T-helper 2 cell treated with Interferon-gamma antibody and Interleukin-4, amounts not matched to agents 5 μg/mL and 100 μg/mL, for 36 hours (primary cell): Measurements from ENCODE around the gene HERPUD1.
"Not testable (repeated sequence)": the region's sequence is repeated elsewhere in the genome, so short reads cannot be mapped to it uniquely, and the experiment has no call there.

Experiments used
- DNase-seq: peaks from one replicate; pipeline ENCODE4 v3.0.0; 2021; ENCODE audit warnings: low spot score
- H3K27ac Mint-ChIP-seq: one replicate; pipeline ENCODE4 v1.8.0; 2021; ENCODE audit warnings: mild to moderate bottlenecking, mixed read lengths
- H3K27me3 Mint-ChIP-seq: one replicate; pipeline ENCODE4 v1.8.0; 2021; ENCODE audit warnings: low read depth, mixed read lengths
- H3K36me3 Mint-ChIP-seq: one replicate; pipeline ENCODE4 v1.8.0; 2021; ENCODE audit warnings: low read depth, mixed read lengths
- H3K4me1 Mint-ChIP-seq: one replicate; pipeline ENCODE4 v1.8.0; 2021; ENCODE audit warnings: low read depth, mixed read lengths
- H3K4me3 Mint-ChIP-seq: one replicate; pipeline ENCODE4 v1.8.0; 2022; ENCODE audit warnings: mild to moderate bottlenecking, moderate library complexity, mixed read lengths
- H3K9me3 Mint-ChIP-seq: one replicate; pipeline ENCODE4 v1.8.0; 2021; ENCODE audit warnings: mixed read lengths

The HERPUD1 gene

DNA sequence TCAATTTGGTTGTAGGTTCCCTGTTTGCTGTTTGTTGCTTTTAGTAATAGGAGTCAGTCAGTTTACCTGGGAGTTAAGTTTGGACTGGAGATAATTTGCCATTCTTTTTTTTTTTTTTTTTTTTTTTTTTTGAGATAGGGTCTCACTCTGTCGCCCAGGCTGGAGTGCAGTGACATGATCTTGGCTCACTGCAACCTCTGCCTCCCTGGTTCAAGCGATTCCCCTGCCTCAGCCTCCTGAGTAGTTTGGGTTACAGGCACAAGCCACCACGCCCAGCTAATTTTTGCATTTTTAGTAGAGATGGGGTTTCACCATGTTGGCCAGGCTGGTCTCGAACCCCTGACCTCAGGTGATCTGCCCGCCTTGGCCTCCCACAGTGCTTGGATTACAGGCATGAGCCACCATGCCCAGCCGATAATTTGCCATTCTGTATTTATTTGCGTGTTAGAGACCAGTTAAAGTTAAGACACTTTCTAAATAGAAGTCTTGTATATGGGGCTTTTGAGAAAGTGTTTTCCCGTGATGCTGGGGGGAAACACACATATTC lies 2.7 kb downstream of the HERPUD1 start:
- DNase-seq, H3K9me3 Mint-ChIP-seq, H3K27me3 Mint-ChIP-seq: not testable (repeated sequence)
- peaks cover 67% of the 10 kb centered on the region for H3K36me3 Mint-ChIP-seq
- peaks cover 53% of the 10 kb centered on the region for H3K4me1 Mint-ChIP-seq
- H3K4me3 Mint-ChIP-seq, result peak overlapping the region; percentile 99
- H3K27ac Mint-ChIP-seq, result peak overlapping the region; percentile 79

DNA sequence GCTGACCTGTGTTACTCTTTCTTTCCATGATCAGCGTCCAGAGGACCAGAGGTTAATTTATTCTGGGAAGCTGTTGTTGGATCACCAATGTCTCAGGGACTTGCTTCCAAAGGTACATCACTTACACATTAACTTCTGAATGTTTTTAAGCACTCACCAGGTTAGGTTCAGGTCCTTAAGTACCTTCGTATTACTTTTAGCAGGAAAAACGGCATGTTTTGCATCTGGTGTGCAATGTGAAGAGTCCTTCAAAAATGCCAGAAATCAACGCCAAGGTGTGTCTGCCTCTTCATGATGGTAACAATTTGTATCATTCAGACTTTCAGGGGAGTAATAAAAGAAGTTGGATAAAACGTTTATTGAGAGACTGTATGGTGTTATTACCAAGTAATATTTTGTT lies 3.3 kb downstream of the HERPUD1 start:
- Mint-ChIP-seq H3K27ac (peak overlapping the region; percentile 54), H3K9me3 (no peaks in the 10 kb centered on the region), H3K36me3 (peaks cover 72% of the 10 kb centered on the region), H3K4me3 (peak overlapping the region; percentile 99), H3K4me1 (peaks cover 59% of the 10 kb centered on the region), H3K27me3 (no peaks in the 10 kb centered on the region)
- DNase-seq, result no peak

DNA sequence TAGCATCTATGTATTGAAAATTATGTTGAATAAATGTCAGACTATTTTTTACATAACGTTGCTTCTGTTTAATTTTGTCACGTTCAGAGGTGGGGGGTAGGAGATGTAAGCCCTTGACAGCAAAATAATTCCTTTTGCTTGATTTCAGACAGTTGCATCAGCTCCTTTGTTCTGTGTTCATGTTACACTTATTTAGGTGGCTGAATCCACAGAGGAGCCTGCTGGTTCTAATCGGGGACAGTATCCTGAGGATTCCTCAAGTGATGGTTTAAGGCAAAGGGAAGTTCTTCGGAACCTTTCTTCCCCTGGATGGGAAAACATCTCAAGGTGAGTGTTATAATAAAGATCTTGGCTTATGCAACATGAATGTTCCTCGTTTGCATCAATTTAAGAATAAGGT lies 4.5 kb downstream of the HERPUD1 start:
- Mint-ChIP-seq H3K4me1 (peaks cover 58% of the 10 kb centered on the region), H3K27me3 (no peaks in the 10 kb centered on the region), H3K9me3 (no peaks in the 10 kb centered on the region), H3K27ac (peak overlapping the region; percentile 47), H3K4me3 (peak overlapping the region; percentile 99), H3K36me3 (peaks cover 81% of the 10 kb centered on the region)
- DNase-seq, result no peak

DNA sequence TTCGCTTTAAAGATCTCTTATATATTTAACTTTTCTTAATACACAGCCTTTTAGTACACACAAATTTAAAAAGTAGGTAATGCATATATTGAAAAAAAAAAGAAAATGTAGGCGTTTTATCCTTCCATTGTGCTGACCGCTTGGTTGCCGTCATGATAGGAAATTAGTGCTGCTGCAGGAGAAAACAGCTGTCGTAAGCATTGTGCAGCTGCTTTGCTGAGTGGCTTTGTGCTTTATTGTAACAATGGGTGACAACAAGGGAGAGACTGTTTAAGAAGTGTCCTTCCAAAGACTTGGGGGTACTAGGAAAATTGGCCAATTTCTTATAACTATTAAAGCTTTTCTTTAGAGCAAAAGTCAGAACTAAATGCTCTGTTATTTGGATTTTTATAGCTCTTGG lies 5.0 kb downstream of the HERPUD1 start:
- Mint-ChIP-seq H3K9me3 (no peaks in the 10 kb centered on the region), H3K36me3 (peaks cover 85% of the 10 kb centered on the region), H3K4me1 (peaks cover 60% of the 10 kb centered on the region), H3K27ac (no peak overlapping the region), H3K4me3 (peak overlapping the region; percentile 99), H3K27me3 (no peaks in the 10 kb centered on the region)
- no peak for DNase-seq

DNA sequence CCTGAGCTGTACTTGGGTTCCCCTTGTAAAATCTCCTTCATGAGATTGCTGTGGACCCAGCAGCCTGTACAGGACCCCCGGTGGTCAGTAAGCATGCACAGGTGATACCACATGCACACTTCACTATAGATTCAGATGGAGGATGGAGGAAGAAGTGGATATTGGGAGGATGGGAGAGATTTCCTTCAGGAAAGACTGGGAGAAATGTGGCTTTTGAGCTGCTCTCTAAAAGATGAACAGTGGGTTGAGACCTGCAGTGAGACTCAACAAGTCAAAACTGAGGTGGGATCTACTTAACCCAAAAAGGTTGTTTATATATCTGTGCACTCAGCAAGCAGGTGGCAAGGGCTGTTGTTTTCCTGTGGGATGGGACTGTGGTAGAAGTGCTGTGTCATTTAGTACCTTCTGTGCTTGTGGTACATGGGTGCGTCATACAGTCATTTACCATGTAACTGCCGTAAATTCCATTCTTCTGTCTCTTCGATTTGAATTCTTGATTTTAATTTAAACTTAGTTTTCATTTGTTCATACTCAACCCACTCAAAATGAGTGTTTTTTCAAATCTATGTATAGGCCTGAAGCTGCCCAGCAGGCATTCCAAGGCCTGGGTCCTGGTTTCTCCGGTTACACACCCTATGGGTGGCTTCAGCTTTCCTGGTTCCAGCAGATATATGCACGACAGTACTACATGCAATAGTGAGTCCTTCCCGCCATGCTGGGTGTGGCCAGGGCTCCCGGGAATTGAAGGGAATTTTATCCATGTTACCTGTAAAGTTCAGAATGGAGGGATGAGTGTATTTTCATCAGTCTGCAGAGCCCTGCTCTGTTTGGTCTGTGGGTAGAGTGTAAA lies 6.9 kb downstream of the HERPUD1 start:
- Mint-ChIP-seq H3K4me1 (peaks cover 71% of the 10 kb centered on the region), H3K36me3 (peaks cover 87% of the 10 kb centered on the region), H3K9me3 (no peaks in the 10 kb centered on the region), H3K27ac (peak overlapping the region; percentile 84), H3K27me3 (no peaks in the 10 kb centered on the region), H3K4me3 (peak overlapping the region; percentile 79)
- peak; percentile 71 for DNase-seq

DNA sequence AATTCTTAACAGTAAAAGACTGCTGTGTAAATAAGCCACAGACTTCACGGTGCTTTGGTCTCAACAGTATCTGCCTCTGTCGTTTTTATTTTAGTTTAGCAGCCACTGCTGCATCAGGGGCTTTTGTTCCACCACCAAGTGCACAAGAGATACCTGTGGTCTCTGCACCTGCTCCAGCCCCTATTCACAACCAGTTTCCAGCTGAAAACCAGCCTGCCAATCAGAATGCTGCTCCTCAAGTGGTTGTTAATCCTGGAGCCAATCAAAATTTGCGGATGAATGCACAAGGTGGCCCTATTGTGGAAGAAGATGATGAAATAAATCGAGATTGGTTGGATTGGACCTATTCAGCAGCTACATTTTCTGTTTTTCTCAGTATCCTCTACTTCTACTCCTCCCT lies 7.9 kb downstream of the HERPUD1 start:
- Mint-ChIP-seq H3K4me3 (peak overlapping the region; percentile 79), H3K27ac (peak overlapping the region; percentile 84), H3K9me3 (no peaks in the 10 kb centered on the region), H3K4me1 (peaks cover 65% of the 10 kb centered on the region), H3K36me3 (peaks cover 88% of the 10 kb centered on the region), H3K27me3 (no peaks in the 10 kb centered on the region)
- DNase-seq, result no peak

DNA sequence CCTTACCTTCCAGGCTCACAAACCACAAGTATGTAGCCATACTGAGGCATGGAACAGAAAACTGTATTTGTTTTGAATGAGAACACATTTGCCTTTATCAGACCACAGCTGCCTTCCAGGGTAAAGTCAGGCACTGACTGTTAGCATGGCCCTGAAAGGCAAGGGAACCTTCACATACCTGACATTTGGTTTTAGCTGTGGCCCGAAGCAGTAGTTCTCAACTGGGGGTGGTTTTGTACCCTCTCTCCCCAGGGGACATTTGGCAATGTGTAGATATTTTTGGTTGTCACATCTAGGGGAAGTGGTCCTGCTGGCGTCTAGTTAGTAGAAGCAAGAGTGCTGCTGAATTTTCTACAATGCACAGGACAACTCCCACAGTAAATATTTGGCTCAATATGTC lies 9.2 kb downstream of the HERPUD1 start:
- H3K4me3 Mint-ChIP-seq, result no peak overlapping the region
- H3K36me3 Mint-ChIP-seq, result peaks cover 85% of the 10 kb centered on the region
- no peaks in the 10 kb centered on the region for H3K27me3 Mint-ChIP-seq
- peaks cover 55% of the 10 kb centered on the region for H3K4me1 Mint-ChIP-seq
- no peak for DNase-seq
- H3K27ac Mint-ChIP-seq, result no peak overlapping the region
- no peaks in the 10 kb centered on the region for H3K9me3 Mint-ChIP-seq

DNA sequence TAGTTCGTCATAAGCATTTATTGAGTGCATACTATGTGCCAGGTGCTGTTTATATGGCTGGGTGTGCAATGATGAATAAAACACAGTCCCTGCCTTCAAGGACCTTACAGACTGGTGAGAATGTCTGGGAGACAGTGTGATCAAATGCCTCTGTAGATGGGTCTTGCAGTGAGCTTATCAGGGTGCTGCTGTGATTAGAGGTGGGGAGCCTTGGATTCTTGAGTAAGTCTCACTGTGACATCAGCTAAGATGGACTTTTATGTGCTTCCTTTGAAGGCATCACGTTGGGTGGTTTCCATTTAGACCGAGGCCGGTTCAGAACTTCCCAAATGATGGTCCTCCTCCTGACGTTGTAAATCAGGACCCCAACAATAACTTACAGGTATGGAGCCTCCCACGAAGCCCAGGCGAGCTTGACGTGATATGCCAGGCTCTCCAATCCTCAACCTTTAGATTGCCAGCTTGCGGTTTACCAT lies 10.0 kb downstream of the HERPUD1 start:
- Mint-ChIP-seq H3K4me3 (no peak overlapping the region), H3K27ac (no peak overlapping the region), H3K36me3 (peaks cover 82% of the 10 kb centered on the region), H3K27me3 (no peaks in the 10 kb centered on the region), H3K4me1 (peaks cover 54% of the 10 kb centered on the region), H3K9me3 (no peaks in the 10 kb centered on the region)
- no peak for DNase-seq

DNA sequence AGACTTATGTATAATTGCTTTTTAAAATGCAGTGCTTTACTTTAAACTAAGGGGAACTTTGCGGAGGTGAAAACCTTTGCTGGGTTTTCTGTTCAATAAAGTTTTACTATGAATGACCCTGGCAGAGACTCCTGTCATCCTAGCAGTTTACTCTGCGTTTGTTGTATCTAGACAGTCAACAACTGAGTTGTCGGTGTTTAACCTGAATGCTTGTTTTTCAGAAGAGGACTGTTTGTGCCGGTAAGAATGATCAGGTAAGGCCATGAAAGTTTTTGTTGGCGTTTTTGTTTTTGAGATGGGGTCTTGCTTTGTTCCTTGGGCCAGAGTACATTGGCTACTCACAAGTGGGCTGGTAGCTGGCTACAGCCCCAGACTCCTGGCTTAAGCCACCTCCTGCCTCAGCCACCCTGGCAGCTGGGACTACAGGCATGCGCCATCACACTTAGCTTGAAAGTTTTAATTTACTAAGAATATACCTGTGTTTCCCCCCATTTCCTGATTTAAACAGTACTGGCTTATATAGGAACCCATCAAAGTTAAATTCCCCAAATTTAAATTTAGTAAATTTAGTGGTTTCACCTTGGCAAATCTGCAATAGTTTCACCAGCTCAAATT lies 11.9 kb downstream of the HERPUD1 start:
- H3K36me3 Mint-ChIP-seq, result peaks cover 66% of the 10 kb centered on the region
- no peak for DNase-seq
- H3K27me3 Mint-ChIP-seq, result no peaks in the 10 kb centered on the region
- H3K4me1 Mint-ChIP-seq, result peaks cover 42% of the 10 kb centered on the region
- peak overlapping the region; percentile 26 for H3K27ac Mint-ChIP-seq
- H3K9me3 Mint-ChIP-seq, result no peaks in the 10 kb centered on the region
- no peak overlapping the region for H3K4me3 Mint-ChIP-seq

DNA sequence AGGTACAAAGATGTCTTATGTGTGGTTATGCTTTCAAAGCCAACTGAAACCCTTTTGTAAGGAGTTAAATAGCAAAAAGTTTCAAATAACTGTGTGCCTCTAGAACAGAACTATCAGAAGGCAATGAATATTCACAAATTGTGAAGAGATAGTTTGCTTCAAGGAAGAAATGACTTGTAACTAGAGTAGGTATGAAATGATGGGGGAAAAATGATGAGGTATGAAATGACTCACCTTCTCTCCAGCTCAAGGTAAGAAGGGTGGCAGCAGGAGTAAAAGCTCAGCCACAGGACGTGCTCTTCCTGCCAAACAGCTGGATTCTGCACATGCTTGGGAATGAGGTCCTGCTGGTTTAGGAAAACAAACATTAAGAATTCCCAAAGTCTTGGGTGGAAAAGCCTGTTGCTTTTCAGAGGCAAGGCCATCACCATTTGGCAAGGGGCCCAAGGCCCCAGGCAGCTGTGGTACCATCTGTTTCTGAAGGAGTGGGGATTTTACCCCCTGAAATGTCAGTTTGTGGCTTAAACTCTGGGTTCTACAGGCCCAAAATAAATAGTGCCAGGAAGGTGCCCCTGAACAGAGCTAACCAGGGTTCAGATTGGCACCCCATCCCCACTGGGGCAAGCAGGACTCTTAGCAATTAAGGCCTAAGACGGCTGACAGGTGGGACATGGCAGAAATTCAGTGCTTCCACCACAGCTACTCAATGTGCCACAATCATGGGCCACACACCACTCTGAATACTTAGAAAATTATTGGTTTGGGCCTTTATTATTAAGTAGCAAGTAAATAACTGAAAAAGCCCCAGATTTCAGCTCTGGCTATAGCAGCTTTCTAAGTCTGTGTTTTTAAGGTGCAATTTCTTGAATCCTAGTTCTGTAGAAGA lies 13.3 kb downstream of the HERPUD1 start:
- Mint-ChIP-seq H3K4me1 (peaks cover 33% of the 10 kb centered on the region), H3K9me3 (no peaks in the 10 kb centered on the region), H3K27ac (peak overlapping the region; percentile 66), H3K27me3 (no peaks in the 10 kb centered on the region), H3K4me3 (no peak overlapping the region), H3K36me3 (peaks cover 55% of the 10 kb centered on the region)
- DNase-seq, result no peak

DNA sequence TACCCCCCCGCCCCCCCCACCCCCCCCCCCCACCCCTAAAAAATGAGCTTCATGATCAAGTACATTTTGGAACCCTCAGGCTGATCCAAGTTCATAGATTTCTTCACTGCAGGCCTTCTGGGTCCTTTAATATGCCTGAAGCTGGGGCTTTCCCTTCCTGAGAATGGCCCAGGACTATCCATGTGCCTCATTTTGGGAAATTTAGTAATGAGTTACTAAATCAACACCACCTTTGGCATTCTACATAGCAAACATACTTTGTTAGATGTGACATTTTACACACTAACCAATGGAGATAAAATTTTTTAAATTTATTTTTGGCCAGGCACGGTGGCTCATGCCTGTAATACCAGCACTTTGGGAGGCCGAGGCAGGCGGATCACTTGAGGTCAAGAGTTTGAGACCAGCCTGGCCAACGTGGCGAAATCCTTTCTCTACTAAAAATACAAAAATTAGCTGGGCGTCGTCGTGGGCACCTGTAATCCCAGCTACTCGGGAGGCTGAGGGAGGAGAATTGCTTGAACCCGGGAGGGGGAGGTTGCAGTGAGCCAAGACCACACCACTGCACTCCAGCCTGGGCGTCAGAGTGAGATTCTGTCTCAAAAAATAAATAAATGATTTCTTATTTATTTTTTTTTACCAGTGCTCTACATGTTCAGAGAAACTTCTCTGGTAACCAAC lies 14.0 kb downstream of the HERPUD1 start:
- Mint-ChIP-seq H3K4me3 (no peak overlapping the region), H3K4me1 (peaks cover 33% of the 10 kb centered on the region), H3K27me3 (no peaks in the 10 kb centered on the region), H3K36me3 (peaks cover 49% of the 10 kb centered on the region), H3K27ac (no peak overlapping the region), H3K9me3 (no peaks in the 10 kb centered on the region)
- DNase-seq, result no peak

DNA sequence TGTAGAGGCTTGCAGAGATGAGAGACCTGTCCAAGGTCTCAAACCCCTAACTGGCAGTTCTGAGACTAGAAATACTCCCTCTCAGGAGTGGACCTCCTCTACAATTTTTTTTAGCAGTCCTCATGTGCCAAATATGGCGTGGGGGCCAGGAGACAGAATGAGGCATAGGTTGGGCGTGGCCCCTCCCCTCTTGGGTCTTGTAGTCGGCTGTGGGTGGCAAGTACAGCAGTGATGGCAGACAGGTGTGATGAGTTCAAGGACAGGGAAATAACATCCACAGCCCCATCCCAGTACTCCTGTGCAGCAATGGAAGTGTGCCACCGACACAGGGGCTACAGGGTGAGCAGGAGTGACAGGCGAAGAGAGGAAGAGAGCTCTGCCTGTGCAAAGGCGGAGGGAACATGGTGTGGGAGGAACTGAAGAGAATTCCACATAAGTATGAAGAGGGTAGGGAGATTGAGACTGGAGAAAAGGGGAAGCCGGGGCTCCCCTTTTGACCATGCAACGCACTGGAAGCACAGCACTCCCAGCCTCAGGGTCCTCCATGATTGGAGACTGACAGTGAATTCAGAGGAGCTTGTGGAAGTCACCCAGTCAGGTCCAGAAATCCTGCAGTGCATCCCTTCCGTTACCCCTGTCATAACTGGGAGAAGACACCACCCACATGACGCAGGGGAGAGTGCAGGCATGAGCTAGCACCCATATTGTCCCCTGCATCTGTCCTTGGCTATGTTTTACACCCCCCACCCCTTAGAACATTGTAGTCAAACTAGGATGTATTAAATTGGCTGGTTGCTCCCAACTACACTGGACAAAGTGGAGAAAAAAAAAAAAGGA lies 15.0 kb downstream of the HERPUD1 start:
- H3K4me1 Mint-ChIP-seq, result peaks cover 33% of the 10 kb centered on the region
- H3K36me3 Mint-ChIP-seq, result peaks cover 42% of the 10 kb centered on the region
- H3K9me3 Mint-ChIP-seq, result no peaks in the 10 kb centered on the region
- H3K27ac Mint-ChIP-seq, result peak overlapping the region; percentile 35
- H3K4me3 Mint-ChIP-seq, result no peak overlapping the region
- no peaks in the 10 kb centered on the region for H3K27me3 Mint-ChIP-seq
- no peak for DNase-seq
